Measurements from ENCODE around the gene UBAP2L.
"Not testable (repeated sequence)": the region's sequence is repeated elsewhere in the genome, so short reads cannot be mapped to it uniquely, and the experiment has no call there.

The UBAP2L gene

DNA sequence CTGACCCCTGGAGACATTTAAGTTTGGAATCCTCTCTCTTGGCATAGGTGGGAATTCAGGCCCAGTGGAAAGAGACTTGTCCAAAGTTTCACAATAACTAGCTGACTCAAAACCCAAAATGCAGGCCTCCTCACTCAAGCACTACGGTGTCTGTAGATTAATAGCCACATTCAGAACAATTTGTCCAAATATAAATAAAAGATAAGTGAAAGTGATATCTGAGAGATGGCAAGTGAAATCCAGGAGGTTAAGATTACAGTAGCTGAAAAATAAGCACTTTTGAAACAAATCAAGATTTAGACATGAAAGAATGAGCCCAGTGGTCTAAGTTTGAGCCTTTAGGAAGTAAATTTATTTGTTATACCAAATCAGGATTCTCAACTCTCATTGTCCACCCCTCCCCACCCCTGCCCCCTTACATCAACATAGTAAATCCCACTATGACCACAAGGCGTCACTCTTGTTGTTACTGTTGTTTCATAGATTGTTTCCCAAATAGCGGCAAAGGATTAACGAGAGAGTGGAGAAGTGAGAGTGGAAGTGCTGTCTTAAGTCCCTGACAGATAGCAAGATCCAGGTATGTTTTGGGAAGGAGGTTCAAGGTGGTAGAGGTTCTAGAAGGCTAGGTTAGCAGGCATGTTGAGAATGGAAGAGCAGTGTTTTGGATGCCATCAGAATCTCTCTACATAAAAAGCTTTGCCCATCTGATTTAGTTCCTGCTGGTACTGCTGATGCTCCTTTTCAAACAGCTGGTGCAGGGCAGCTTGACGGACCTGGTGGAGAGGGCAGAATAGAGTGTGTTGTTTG, 21.8 kb upstream of the UBAP2L start:
- DNase-seq (ENCODE audit: low read depth, low spot score): no peak

- no peak for DNase-seq (ENCODE audit: low read depth, low spot score)
These were observed 21.2 kb upstream of the UBAP2L start for GRCh38 chr1:154199563-154199879.

GRCh38 chr1:154205778-154206177, 15.0 kb upstream of the UBAP2L start:
- DNase-seq (ENCODE audit: low read depth, low spot score): not testable (repeated sequence)

DNA sequence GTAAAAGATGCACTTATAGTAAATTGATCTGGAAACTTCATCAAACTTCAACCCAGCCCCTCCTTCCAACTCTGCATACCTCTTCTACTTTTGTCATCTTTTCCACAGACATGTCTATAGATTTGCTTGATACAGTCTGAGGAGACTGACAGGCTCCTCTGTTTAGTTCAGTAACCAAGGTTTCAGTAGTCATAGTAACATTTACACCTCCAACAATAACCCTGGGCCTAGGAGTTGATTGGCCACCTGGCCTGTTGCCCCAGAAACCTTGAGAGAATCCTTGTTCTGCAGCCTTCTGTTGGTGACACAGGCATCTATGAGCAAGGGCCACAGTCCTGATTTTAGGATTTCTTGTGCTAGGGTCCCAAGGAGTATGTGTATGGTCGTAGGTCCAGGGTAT, 14.6 kb upstream of the UBAP2L start, which contains the start of gene CFAP141:
TSS of gene CFAP141 (minus strand) at position 138 of the 400 bp plus-strand sequence. CDS start at position 112, 26 bp downstream.
- DNase-seq (ENCODE audit: low read depth, low spot score): no peak

DNA sequence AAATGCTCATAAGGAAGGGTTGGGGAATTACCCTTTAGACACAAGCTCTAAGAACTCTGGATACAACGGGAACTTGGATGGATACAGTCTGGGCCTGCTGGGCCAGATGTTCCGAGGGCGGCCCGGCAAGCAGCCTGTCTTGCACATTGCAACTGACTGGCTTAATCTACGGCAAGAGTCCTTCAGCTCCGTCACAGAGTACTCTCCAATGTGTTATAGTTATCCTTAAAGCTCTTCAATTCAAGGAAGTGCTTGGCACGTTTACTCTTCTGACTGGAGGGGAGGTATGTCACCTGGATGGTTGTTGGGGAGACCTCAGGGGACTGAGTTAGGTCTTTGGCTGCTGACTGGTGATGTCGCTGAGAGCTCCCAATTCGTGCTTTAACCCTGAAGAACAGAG, 13.5 kb upstream of the UBAP2L start:
- no peak for DNase-seq (ENCODE audit: low read depth, low spot score)

- DNase-seq (ENCODE audit: low read depth, low spot score): no peak
These were observed 11.9 kb upstream of the UBAP2L start for GRCh38 chr1:154208677-154209388.

- DNase-seq (ENCODE audit: low read depth, low spot score): no peak
These were observed 8.7 kb upstream of the UBAP2L start for GRCh38 chr1:154212083-154212482.

DNA sequence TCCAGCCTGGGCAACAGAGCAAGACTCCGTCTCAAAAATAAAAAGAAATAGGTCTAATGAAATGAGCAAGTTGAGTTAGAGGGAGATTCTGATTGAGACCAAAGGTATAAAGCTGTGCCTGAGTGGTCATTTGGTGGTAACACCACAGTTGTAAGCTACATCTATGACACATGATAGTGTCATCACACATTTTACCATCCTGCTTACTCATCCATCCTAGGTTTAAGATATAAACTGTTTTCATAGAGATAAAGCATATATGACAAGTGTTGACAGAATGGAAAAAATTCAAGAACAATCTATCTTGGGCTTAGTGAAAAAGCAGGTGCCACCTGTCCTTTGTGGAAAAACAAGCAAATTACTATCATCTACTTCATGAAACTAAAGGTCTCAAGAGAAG, 7.5 kb upstream of the UBAP2L start:
- DNase-seq (ENCODE audit: low read depth, low spot score): no peak

- no peak for DNase-seq (ENCODE audit: low read depth, low spot score)
These were observed 2.2 kb upstream of the UBAP2L start for GRCh38 chr1:154218545-154218944.

DNA sequence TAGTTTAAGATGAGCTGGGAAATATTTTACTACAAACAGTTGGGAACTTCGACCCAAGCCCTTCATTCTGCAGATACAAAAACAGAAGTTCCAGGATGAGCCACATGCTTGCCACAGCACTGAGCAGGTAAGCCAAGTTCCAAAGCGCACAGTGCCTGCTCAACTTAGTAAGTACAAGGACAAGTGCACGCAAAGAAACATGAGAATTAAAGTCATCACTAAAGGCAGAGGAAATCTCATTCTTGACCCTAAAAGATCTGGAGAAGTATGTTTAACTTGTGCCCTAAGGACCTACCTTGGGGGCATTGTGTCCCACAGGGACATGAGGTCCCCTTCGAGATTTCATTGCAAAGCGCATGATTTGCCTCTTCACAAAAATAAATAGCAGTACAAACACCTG, 1.2 kb upstream of the UBAP2L start:
- no peak for DNase-seq (ENCODE audit: low read depth, low spot score)

GRCh38 chr1:154220970-154221277, 169 bp downstream of the UBAP2L start:
- no peak for DNase-seq (ENCODE audit: low read depth, low spot score)

DNA sequence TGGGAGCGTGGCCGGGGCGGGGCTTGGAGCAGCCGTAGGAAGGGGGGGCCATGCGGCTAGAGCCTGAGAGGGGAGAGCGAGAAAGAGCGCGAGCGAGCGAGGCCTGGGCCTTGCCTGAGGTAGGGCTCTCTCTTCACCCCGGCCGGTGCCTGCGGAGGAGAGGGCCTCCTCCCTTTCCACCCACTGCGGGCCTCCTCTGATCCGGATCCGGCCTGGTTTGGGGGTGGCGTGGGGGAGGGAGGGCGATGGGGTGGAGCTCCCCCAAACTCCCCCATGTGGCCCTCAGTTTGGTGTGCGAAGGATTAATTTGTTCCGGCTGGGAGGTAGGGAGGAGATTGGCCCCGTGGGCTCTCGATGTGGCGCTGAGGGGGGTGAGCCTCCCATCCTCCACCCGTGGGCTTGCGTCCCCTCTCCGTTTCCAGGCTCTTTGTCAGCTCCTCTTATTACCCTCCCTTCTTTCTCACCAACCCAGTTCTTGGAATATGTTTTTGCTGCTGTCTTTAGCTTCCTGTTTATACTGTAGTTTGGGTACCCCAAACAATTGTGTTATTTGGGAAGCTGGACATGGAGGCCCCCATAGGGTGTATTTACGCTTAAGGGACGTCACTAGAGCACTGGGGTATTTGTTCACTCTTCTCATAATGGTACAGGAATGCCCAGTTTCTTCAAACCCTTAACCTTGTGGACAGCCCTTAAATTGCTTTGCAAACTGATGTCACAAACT, 685 bp downstream of the UBAP2L start:
- DNase-seq (ENCODE audit: low read depth, low spot score): no peak

- DNase-seq (ENCODE audit: low read depth, low spot score): no peak
These were observed 1.8 kb downstream of the UBAP2L start for GRCh38 chr1:154222518-154222917.

GRCh38 chr1:154222918-154223317, 2.2 kb downstream of the UBAP2L start:
- DNase-seq (ENCODE audit: low read depth, low spot score): no peak

- no peak for DNase-seq (ENCODE audit: low read depth, low spot score)
These were observed 2.9 kb downstream of the UBAP2L start for GRCh38 chr1:154223621-154224020.

GRCh38 chr1:154225370-154225769, 4.6 kb downstream of the UBAP2L start:
- DNase-seq (ENCODE audit: low read depth, low spot score): no peak

DNA sequence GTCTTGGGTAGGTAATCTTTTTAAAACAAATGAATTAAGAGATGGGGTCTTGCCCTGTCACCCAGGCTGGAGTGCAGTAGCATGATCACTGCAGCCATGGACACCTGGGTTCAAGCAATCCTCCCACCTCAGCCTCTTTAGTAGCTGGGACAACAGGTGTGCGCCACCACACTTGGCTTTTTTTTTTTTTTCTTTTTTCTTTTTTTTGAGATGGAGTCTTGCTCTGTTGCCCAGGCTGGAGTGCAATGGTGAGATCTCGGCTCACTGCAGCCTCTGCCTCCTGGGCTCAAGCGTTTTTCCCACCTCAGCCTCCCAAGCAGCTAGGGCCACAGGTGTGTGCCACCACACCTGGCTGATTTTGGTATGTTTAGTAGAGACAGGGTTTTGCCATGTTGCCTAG, 10.4 kb downstream of the UBAP2L start:
- DNase-seq (ENCODE audit: low read depth, low spot score): not testable (repeated sequence)

GRCh38 chr1:154233127-154233526, 12.4 kb downstream of the UBAP2L start:
- DNase-seq (ENCODE audit: low read depth, low spot score): not testable (repeated sequence)

GRCh38 chr1:154236855-154237254, 16.1 kb downstream of the UBAP2L start:
- DNase-seq (ENCODE audit: low read depth, low spot score): no peak

DNA sequence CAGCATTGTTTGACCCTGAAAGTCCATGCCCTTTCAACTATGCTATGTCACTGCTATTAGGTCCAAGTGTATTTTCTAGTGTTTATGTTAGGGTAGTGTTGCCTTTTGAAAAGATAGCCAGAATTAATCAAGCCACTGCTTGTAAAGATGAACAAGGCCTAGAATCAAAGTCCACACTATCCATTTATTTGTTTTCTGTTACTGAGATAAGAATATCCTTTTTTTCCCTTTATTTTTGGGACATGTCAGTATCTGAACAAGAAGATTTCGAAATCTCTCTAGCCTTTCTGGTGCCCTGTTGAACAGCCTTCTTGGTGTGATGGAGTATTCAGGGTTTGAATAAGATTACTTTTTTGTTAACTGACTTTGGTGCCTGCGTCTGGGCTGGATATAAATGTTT, 16.7 kb downstream of the UBAP2L start:
- no peak for DNase-seq (ENCODE audit: low read depth, low spot score)

- DNase-seq (ENCODE audit: low read depth, low spot score): no peak
These were observed 17.2 kb downstream of the UBAP2L start for GRCh38 chr1:154237880-154238506.

GRCh38 chr1:154239491-154239890, 18.7 kb downstream of the UBAP2L start:
- no peak for DNase-seq (ENCODE audit: low read depth, low spot score)

Data from iPS DF 19.7 (cell line).